OCI-LY7 (cell line): ENCODE results near the gene LAMA2. TPM values are rescaled to one million over a fixed set of nuclear protein-coding genes. Genes with fewer than 3 reads are reported as not detected.

Experiments
- BruUV-seq: library from RNA; stranded (reverse); fragments of 400-500 nt; replicated peaks from 2 replicates; lab custom pipeline; 2021; lab: Mats Ljungman, UMichigan
- CTCF ChIA-PET: fragments of 300-600 bp; sonication (Branson Sonifier 250); formaldehyde crosslinking; loops from one replicate; lab custom pipeline; 2022; ENCODE audit warnings: antibody characterized with exemption; ENCODE audit not compliant: unreplicated experiment; lab: Charles Lee
- POLR2A ChIA-PET: fragments of 300-600 bp; sonication (Branson Sonifier 250); formaldehyde crosslinking; loops from one replicate; lab custom pipeline; 2022; ENCODE audit warnings: antibody characterized with exemption; lab: Charles Lee
- DNase-seq: peaks from one replicate; pipeline ENCODE4 v3.0.0-alpha.2; 2015; ENCODE audit warnings: low spot score
- H2AFZ ChIP-seq: fragments of 200-600 bp; sonication (generic), shearing (Covaris generic); 2 replicates; pipeline ENCODE4 v1.6.1; 2014; ENCODE audit warnings: mild to moderate bottlenecking, antibody characterized with exemption, low read length, moderate library complexity
- H3K27ac ChIP-seq: fragments of 200-600 bp; sonication (generic); 2 replicates; pipeline ENCODE4 v1.5.1; 2014; ENCODE audit warnings: mixed run types, low read depth, mild to moderate bottlenecking, moderate library complexity, low read length, inconsistent platforms; ENCODE audit not compliant: poor library complexity, severe bottlenecking
- H3K36me3 ChIP-seq: fragments of 200-600 bp; sonication (generic); 2 replicates; pipeline ENCODE4 v1.6.1; 2014; ENCODE audit warnings: mild to moderate bottlenecking, antibody characterized with exemption, low read length, moderate library complexity, mixed read lengths; ENCODE audit not compliant: insufficient read depth
- H3K4me1 ChIP-seq: fragments of 200-600 bp; sonication (generic); 2 replicates; pipeline ENCODE4 v1.5.1; 2014; ENCODE audit warnings: mild to moderate bottlenecking, low read length; ENCODE audit not compliant: insufficient read depth, poor library complexity, severe bottlenecking
- H3K4me2 ChIP-seq: fragments of 200-600 bp; sonication (generic); 2 replicates; pipeline ENCODE4 v1.6.1; 2014; ENCODE audit warnings: mild to moderate bottlenecking, low read length
- H3K4me3 ChIP-seq: fragments of 200-600 bp; sonication (generic); 2 replicates; pipeline ENCODE4 v1.5.1; 2014; ENCODE audit warnings: mild to moderate bottlenecking, low read depth, low read length; ENCODE audit not compliant: poor library complexity, severe bottlenecking
- H3K79me2 ChIP-seq: fragments of 200-600 bp; sonication (generic); 2 replicates; pipeline ENCODE4 v1.6.1; 2016; ENCODE audit warnings: low read depth, mild to moderate bottlenecking, low read length, moderate library complexity, mixed read lengths; ENCODE audit not compliant: insufficient read depth
- H3K9me2 ChIP-seq: fragments of 200-600 bp; sonication (generic); 2 replicates; pipeline ENCODE4 v1.6.1; 2016; ENCODE audit warnings: mild to moderate bottlenecking, low read length, mixed read lengths; ENCODE audit not compliant: insufficient read depth
- H3K9me3 ChIP-seq: fragments of 200-600 bp; sonication (generic); 2 replicates; pipeline ENCODE4 v1.6.1; 2014; ENCODE audit warnings: mild to moderate bottlenecking, mixed run types, low read length, mixed read lengths
- H4K20me1 ChIP-seq: fragments of 200-600 bp; sonication (generic); 2 replicates; pipeline ENCODE4 v1.6.1; 2014; ENCODE audit warnings: mild to moderate bottlenecking, antibody characterized with exemption, low read length, moderate library complexity, mixed read lengths; ENCODE audit not compliant: insufficient read depth
- EZH2phosphoT487 ChIP-seq: fragments of 200-600 bp; sonication (generic); IDR thresholded peaks from 2 replicates; pipeline ENCODE4 v1.6.1; 2018; ENCODE audit warnings: low read depth, borderline replicate concordance, mild to moderate bottlenecking, mixed run types, antibody characterized with exemption, low read length, moderate library complexity, mixed read lengths
- intact Hi-C: fragments of 100-400 bp; cut with micrococcal nuclease; formaldehyde crosslinking; loops from one replicate; pipeline ENCODE4 v1.10.0; 2022; ENCODE audit not compliant: unreplicated experiment
- total RNA-seq, 2 experiments: library from RNA; depleted of rRNA in 1 of 2; stranded (reverse); fragments of >200 nt in 1 of 2; shearing (Covaris generic) in 1 of 2; gene quantifications; 2 replicates each; pipeline ENCODE4 v1.2.3, GENCODE V29; 2014 to 2022
- TF ChIP-seq, protein P1 (sequence below): fragments of 200-600 bp; sonication (generic); conservative IDR thresholded peaks from 2 replicates; pipeline ENCODE4 v1.5.1; 2014; ENCODE audit warnings: mild to moderate bottlenecking, antibody characterized with exemption, low read length, moderate library complexity, mixed read lengths

LAMA2 gene
- total RNA-seq, 2 experiments from 2014 or later, result not detected

DNA sequence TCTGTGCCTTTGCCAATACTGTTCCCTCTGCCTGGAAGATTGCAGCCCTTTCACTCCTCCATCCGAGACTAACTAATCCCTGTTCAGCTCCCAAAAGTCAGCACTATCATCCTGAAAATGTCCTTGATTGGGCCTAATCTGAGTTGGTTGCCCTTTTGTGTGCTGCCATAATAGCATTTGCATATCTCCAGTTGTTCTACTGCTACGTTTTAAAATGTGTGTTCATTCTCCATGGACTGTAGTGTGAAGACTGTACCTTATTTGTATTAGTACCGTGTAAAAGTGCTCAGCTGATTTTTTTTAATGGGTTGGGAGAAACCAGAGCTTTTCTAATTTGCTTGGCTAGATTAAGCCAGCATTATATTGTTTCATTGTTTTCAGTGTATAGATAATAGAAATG lies 401.3 kb downstream of the LAMA2 start:
- no peak overlapping the region for H2AFZ ChIP-seq
- ChIA-PET POLR2A (no interaction called here), CTCF (no interaction called here)
- no peaks in the 10 kb centered on the region for H3K9me2 ChIP-seq
- no peaks in the 10 kb centered on the region for H3K79me2 ChIP-seq
- H3K27ac ChIP-seq, result no peak overlapping the region
- H3K4me1 ChIP-seq, result no peaks in the 10 kb centered on the region
- no TSS peak for BruUV-seq
- no peak overlapping the region for H3K4me2 ChIP-seq
- H3K36me3 ChIP-seq, result no peaks in the 10 kb centered on the region
- no peak for DNase-seq
- TF ChIP-seq, protein P1, sequence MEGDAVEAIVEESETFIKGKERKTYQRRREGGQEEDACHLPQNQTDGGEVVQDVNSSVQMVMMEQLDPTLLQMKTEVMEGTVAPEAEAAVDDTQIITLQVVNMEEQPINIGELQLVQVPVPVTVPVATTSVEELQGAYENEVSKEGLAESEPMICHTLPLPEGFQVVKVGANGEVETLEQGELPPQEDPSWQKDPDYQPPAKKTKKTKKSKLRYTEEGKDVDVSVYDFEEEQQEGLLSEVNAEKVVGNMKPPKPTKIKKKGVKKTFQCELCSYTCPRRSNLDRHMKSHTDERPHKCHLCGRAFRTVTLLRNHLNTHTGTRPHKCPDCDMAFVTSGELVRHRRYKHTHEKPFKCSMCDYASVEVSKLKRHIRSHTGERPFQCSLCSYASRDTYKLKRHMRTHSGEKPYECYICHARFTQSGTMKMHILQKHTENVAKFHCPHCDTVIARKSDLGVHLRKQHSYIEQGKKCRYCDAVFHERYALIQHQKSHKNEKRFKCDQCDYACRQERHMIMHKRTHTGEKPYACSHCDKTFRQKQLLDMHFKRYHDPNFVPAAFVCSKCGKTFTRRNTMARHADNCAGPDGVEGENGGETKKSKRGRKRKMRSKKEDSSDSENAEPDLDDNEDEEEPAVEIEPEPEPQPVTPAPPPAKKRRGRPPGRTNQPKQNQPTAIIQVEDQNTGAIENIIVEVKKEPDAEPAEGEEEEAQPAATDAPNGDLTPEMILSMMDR, result no peak
- no peak for TF ChIP-seq EZH2phosphoT487
- H4K20me1 ChIP-seq, result no peaks in the 10 kb centered on the region
- no peak overlapping the region for H3K4me3 ChIP-seq
- intact Hi-C loops, result no loop called here
- no peaks in the 10 kb centered on the region for H3K9me3 ChIP-seq

DNA sequence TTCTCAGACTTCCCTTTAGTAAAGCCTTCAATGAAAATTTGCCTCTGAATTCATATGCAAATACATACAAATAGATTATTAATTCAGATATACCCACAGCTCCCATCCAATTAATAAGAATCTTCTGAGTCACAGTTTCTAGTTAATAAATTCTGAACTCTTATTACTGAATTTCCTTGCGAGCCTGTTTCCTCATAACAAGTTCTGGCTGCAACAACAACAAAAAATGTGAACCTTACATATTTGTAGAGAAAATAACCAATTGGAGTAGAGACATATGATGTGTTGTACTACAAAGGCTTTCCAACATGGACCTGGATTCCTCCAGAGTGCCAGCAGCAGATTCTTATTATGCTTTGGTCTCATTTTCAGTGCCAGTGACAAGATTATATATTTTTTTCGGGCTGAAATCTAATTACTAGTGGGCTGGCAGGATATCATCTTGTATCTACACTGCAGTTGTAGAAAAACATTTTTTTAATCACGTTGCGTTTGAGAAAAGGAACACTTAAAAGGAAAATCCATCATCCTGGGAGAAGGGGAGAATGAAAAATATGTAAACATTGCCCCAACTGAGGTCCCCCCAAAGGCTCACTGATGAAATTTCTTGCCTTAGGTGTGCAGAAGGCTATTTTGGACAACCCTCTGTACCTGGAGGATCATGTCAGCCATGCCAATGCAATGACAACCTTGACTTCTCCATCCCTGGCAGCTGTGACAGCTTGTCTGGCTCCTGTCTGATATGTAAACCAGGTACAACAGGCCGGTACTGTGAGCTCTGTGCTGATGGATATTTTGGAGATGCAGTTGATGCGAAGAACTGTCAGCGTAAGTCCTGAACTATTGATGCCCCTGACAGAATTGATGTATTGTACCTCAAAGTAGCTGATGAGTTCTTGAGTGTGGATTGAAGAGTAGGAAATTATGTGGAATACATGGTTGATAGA lies 404.6 kb downstream of the LAMA2 start:
- Histone ChIP-seq H3K9me2 (no peaks in the 10 kb centered on the region), H3K27ac (no peak overlapping the region), H3K4me3 (no peak overlapping the region), H4K20me1 (no peaks in the 10 kb centered on the region), H2AFZ (no peak overlapping the region), H3K4me1 (no peaks in the 10 kb centered on the region), H3K36me3 (no peaks in the 10 kb centered on the region), H3K9me3 (no peaks in the 10 kb centered on the region), H3K4me2 (no peak overlapping the region), H3K79me2 (no peaks in the 10 kb centered on the region)
- CTCF ChIA-PET, result no interaction called here
- intact Hi-C loops, result no loop called here
- DNase-seq, result no peak
- POLR2A ChIA-PET, result interaction anchor here (0.5 to 1.0 kb wide), 2 partner anchors 17 to 230 kb away, joined by 4 read pairs; no protein-coding TSS in a partner anchor
- no TSS peak for BruUV-seq
- TF ChIP-seq, protein P1, result no peak
- no peak for TF ChIP-seq EZH2phosphoT487

DNA sequence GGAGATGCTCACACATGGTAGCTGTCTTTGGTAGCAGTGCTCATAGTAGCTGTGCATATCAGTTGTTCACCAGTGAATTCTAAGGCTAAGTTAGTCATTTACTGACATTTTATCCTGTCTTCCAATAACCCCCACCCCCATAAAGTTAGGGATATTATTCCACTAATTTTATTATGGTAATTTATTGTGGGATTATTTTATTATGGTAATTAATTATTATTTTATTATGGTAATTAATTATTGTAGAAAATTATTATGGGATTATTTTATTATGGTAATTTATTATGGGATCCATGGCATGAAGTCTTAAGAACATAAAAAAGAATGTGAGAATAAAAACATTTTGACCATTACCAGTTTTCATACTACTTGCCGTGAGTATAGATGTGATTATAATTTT lies 406.5 kb downstream of the LAMA2 start:
- Histone ChIP-seq H4K20me1 (no peaks in the 10 kb centered on the region), H3K79me2 (no peaks in the 10 kb centered on the region), H3K36me3 (no peaks in the 10 kb centered on the region), H3K4me1 (no peaks in the 10 kb centered on the region), H3K4me3 (no peak overlapping the region), H3K4me2 (no peak overlapping the region), H3K9me2 (no peaks in the 10 kb centered on the region), H3K27ac (no peak overlapping the region), H3K9me3 (no peaks in the 10 kb centered on the region), H2AFZ (no peak overlapping the region)
- intact Hi-C loops, result no loop called here
- TF ChIP-seq, protein P1, result no peak
- no peak for TF ChIP-seq EZH2phosphoT487
- CTCF ChIA-PET, result no interaction called here
- no TSS peak for BruUV-seq
- POLR2A ChIA-PET, result no interaction called here
- DNase-seq, result no peak
